ENCODE measurements around the gene RFTN1. TPM values are rescaled to one million over a fixed set of nuclear protein-coding genes. Genes with fewer than 3 reads are reported as not detected.
A peak's percentile ranks its signal among the peaks of the same experiment; 100 is the strongest.

RFTN1 gene
- total and polyA plus RNA-seq, 2 donors from 2014 or later, result 15.3 to 34.1 TPM

GRCh38 chr3:16439163-16439847, 74.2 kb downstream of the RFTN1 start:
- Histone ChIP-seq H3K9me3 (ENCODE audit: control insufficient read depth in 2 of 3, insufficient read depth in 1 of 3, low read length in 3 of 3) (no peaks in the 10 kb centered on the region), H3K4me3 (ENCODE audit: low read length in 3 of 3) (no peak overlapping the region), H3K36me3 (ENCODE audit: control insufficient read depth in 2 of 3, insufficient read depth in 3 of 3, low read length in 3 of 3) (no peaks in the 10 kb centered on the region), H3K27me3 (ENCODE audit: control insufficient read depth, insufficient read depth, low read length) (no peaks in the 10 kb centered on the region), H3K27ac (ENCODE audit: low read depth in 2 of 2, low read length in 2 of 2) (no peak overlapping the region), H3K4me1 (ENCODE audit: control insufficient read depth in 2 of 3, insufficient read depth in 2 of 3, low read depth in 1 of 3, low read length in 3 of 3) (peaks cover 0 to 4% (median 0%) of the 10 kb centered on the region in 3 donors), H3K9ac (ENCODE audit: low read length in 3 of 3) (no peak overlapping the region)
- DNase-seq (peak in 1 of 5 donors; percentile 40), FAIRE-seq (no peak)
- intact Hi-C loops (cut with DNase I), result no loop called here
- no peak for TF ChIP-seq CTCF (IDR thresholded peaks at IDR 0.05; ENCODE audit: borderline replicate concordance, extremely low read depth, insufficient read depth)

- Histone ChIP-seq H3K36me3 (ENCODE audit: control insufficient read depth in 2 of 3, insufficient read depth in 3 of 3, low read length in 3 of 3) (no peaks in the 10 kb centered on the region), H3K27ac (ENCODE audit: low read depth in 2 of 2, low read length in 2 of 2) (no peak overlapping the region), H3K9ac (ENCODE audit: low read length in 3 of 3) (no peak overlapping the region), H3K4me3 (ENCODE audit: low read length in 3 of 3) (no peak overlapping the region), H3K27me3 (ENCODE audit: control insufficient read depth, insufficient read depth, low read length) (no peaks in the 10 kb centered on the region), H3K9me3 (ENCODE audit: control insufficient read depth in 2 of 3, insufficient read depth in 1 of 3, low read length in 3 of 3) (no peaks in the 10 kb centered on the region), H3K4me1 (ENCODE audit: control insufficient read depth in 2 of 3, insufficient read depth in 2 of 3, low read depth in 1 of 3, low read length in 3 of 3) (peaks cover 0 to 4% (median 0%) of the 10 kb centered on the region in 3 donors)
- intact Hi-C loops (cut with DNase I), result no loop called here
- FAIRE-seq, result no peak
- DNase-seq, result no peak
- no peak for TF ChIP-seq CTCF (IDR thresholded peaks at IDR 0.05; ENCODE audit: borderline replicate concordance, extremely low read depth, insufficient read depth)
Observed at GRCh38 chr3:16437640-16438039, 75.9 kb downstream of the RFTN1 start.

- intact Hi-C loops (cut with DNase I), result no loop called here
- no peak overlapping the region for H3K4me3 ChIP-seq (ENCODE audit: low read length in 3 of 3)
- no peak for DNase-seq
- no peaks in the 10 kb centered on the region for H3K4me1 ChIP-seq (ENCODE audit: control insufficient read depth in 2 of 3, insufficient read depth in 2 of 3, low read depth in 1 of 3, low read length in 3 of 3)
- TF ChIP-seq CTCF (IDR thresholded peaks at IDR 0.05; ENCODE audit: borderline replicate concordance, extremely low read depth, insufficient read depth), result no peak
- H3K9me3 ChIP-seq (ENCODE audit: control insufficient read depth in 2 of 3, insufficient read depth in 1 of 3, low read length in 3 of 3), result no peaks in the 10 kb centered on the region
- H3K9ac ChIP-seq (ENCODE audit: low read length in 3 of 3), result no peak overlapping the region
- FAIRE-seq, result no peak
- H3K36me3 ChIP-seq (ENCODE audit: control insufficient read depth in 2 of 3, insufficient read depth in 3 of 3, low read length in 3 of 3), result no peaks in the 10 kb centered on the region
- H3K27me3 ChIP-seq (ENCODE audit: control insufficient read depth, insufficient read depth, low read length), result no peaks in the 10 kb centered on the region
- H3K27ac ChIP-seq (ENCODE audit: low read depth in 2 of 2, low read length in 2 of 2), result no peak overlapping the region
Observed at GRCh38 chr3:16433701-16434151, 79.8 kb downstream of the RFTN1 start.
